Measurements from ENCODE around the gene PIK3C3.

DNA sequence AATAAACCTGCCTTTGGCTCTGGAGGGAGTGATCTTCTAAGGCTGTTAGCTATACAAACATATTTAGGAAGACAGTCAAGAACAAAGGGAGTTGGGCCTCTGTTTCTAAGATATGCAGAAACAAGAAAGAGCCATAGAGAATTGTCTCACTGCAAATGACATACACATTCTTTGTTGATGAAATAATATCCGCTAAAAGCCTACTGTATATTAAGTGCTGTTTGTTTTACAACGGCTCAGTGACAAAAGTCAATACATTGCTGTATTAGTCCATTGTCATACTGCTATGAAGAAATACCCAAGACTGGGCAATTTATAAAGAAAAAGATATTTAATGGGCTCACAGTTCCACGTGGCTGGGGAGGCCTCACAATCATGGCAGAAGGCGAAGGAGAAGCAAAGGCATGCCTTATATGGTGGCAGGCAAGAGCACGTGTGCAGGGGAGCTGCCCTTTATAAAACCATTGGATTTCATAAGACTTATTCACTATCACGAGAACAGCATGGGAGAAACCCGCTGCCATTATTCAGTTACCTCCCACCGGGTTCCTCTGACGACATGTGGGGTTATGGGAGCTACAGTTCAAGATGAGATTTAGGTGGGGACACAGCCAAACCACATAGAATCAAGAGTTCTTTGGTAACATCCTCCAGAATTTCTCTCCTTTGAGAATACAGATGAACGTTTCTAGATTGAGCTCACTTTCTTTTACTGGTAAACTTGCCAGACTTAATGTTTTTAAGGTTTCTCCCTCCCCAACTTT is 157.8 kb downstream of the PIK3C3 start:
- no peak for TF ChIP-seq POLR2A (conservative IDR thresholded peaks at IDR 0.05)
- no peak for TF ChIP-seq TGIF2 (CRISPR knock-in tag; IDR thresholded peaks at IDR 0.05)
- TF ChIP-seq TEAD2 (tag; IDR thresholded peaks at IDR 0.05) = no peak
- TF ChIP-seq, protein P1, sequence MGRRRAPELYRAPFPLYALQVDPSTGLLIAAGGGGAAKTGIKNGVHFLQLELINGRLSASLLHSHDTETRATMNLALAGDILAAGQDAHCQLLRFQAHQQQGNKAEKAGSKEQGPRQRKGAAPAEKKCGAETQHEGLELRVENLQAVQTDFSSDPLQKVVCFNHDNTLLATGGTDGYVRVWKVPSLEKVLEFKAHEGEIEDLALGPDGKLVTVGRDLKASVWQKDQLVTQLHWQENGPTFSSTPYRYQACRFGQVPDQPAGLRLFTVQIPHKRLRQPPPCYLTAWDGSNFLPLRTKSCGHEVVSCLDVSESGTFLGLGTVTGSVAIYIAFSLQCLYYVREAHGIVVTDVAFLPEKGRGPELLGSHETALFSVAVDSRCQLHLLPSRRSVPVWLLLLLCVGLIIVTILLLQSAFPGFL (CRISPR knock-in tag; IDR thresholded peaks at IDR 0.05) = no peak
- TF ChIP-seq NFE2L1 (tag; IDR thresholded peaks at IDR 0.05; ENCODE audit: borderline replicate concordance, low read depth) = no peak
- no peak for TF ChIP-seq ARHGAP35 (IDR thresholded peaks at IDR 0.05; ENCODE audit: partially characterized antibody)
- no peak for TF ChIP-seq VEZF1 (CRISPR knock-in tag; IDR thresholded peaks at IDR 0.05)
- no peak for TF ChIP-seq TCF7 (IDR thresholded peaks at IDR 0.05; ENCODE audit: borderline replicate concordance)
- no peak for TF ChIP-seq NFIC (IDR thresholded peaks at IDR 0.05)
- no peak for TF ChIP-seq REST (IDR thresholded peaks at IDR 0.05; ENCODE audit: borderline replicate concordance)
- no peak for TF ChIP-seq REST (CRISPR knock-in tag; IDR thresholded peaks at IDR 0.05; ENCODE audit: low read depth)
